Measurements from ENCODE around the gene TRAF6.

- TF ChIP-seq CTCF (IDR thresholded peaks at IDR 0.05) (no peak), EP300 (IDR thresholded peaks at IDR 0.05) (no peak), POLR2A (IDR thresholded peaks at IDR 0.05) (no peak)
Measured at GRCh38 chr11:36449561-36450096, 60.4 kb downstream of the TRAF6 start.

All from upper lobe of left lung (tissue), 4 donors.